Tibial nerve (tissue), 4 donors: Measurements from ENCODE around the gene CCL25.

Experiments
- EP300 ChIP-seq, 2 donors: sonication (generic); formaldehyde crosslinking; IDR thresholded peaks; one replicate each; pipeline ENCODE4 v1.6.1; 2017; ENCODE audit warnings: antibody characterized with exemption in 2 of 2, mild to moderate bottlenecking in 1 of 2
- POLR2A ChIP-seq, 2 donors: fragments of 450-650 bp; IDR thresholded peaks; one replicate each; pipeline ENCODE4 v1.6.1; 2017; ENCODE audit warnings: antibody characterized with exemption in 2 of 2, mild to moderate bottlenecking in 2 of 2, moderate library complexity in 2 of 2
- TF ChIP-seq, protein P1 (sequence below), 5 experiments: fragments of 200-600 bp in 3 of 5; fragments of 450-650 bp in 2 of 5; sonication (generic) in 3 of 5; IDR thresholded peaks; one replicate each; pipeline ENCODE4 v1.5.1; 2016 to 2019; ENCODE audit warnings: antibody characterized with exemption in 5 of 5, mild to moderate bottlenecking in 3 of 5, moderate library complexity in 2 of 5

DNA sequence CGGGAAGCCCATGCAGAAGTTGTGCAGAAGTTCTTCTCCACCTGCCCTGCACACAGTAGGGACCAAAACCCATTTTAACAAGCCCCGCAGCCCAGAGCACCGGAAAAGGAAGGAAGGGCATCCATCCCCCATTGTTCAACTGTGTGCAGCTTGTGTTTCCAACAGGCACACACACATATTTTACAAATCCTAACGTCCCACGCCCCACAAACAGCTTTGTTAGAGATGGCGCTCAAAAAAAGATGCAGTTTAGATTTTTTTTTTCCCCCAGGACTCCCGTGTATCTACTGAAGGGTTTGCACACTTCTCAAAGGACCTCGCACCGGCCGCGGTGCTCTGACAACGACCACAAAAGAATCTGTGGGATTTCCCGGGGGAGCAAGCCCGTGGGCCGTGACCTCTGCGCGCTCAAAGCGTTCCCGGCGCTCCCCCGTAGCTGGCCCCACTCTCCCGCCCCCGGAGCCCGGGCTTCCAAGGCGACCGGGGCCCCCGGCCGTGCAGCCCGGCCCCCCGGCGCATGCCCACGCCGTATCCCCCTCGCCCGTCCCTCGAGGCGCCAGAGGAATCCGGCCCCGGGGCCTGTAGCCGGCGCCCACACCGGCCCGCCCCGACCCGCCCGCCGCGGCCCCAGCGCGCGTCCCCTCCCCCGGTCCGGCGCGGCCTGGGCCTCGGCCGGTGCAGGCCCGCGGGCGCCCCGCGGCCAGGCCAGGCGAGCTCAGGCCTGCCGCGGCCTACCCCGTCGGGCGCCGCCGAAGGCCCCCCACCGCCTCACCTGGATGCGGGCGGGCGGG, 47.6 kb upstream of the CCL25 start:
- TF ChIP-seq, protein P1, sequence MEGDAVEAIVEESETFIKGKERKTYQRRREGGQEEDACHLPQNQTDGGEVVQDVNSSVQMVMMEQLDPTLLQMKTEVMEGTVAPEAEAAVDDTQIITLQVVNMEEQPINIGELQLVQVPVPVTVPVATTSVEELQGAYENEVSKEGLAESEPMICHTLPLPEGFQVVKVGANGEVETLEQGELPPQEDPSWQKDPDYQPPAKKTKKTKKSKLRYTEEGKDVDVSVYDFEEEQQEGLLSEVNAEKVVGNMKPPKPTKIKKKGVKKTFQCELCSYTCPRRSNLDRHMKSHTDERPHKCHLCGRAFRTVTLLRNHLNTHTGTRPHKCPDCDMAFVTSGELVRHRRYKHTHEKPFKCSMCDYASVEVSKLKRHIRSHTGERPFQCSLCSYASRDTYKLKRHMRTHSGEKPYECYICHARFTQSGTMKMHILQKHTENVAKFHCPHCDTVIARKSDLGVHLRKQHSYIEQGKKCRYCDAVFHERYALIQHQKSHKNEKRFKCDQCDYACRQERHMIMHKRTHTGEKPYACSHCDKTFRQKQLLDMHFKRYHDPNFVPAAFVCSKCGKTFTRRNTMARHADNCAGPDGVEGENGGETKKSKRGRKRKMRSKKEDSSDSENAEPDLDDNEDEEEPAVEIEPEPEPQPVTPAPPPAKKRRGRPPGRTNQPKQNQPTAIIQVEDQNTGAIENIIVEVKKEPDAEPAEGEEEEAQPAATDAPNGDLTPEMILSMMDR (IDR thresholded peaks at IDR 0.05): no peak
- TF ChIP-seq POLR2A (IDR thresholded peaks at IDR 0.05) (no peak), EP300 (IDR thresholded peaks at IDR 0.05) (no peak)
